Measurements from ENCODE around the gene SF3B3.

The SF3B3 gene

GRCh38 chr16:70556063-70556462 is 32.4 kb downstream of the SF3B3 start:
- H3K27ac ChIP-seq: no peak overlapping the region
- peaks cover 100% of the 10 kb centered on the region for H4K20me1 ChIP-seq
- H3K4me1 ChIP-seq: peaks cover 8% of the 10 kb centered on the region; the same call in 1 of the 2 replicates
- H3K4me3 ChIP-seq: no peak overlapping the region
- H3K27me3 ChIP-seq: no peaks in the 10 kb centered on the region
- no peak overlapping the region for H3K9ac ChIP-seq
- peaks cover 100% of the 10 kb centered on the region for H3K36me3 ChIP-seq
- TF ChIP-seq Cebpa-rat (IDR thresholded peaks at IDR 0.05): no peak
- H3K9me3 ChIP-seq: no peaks in the 10 kb centered on the region
- no peak overlapping the region for H3K4me2 ChIP-seq

DNA sequence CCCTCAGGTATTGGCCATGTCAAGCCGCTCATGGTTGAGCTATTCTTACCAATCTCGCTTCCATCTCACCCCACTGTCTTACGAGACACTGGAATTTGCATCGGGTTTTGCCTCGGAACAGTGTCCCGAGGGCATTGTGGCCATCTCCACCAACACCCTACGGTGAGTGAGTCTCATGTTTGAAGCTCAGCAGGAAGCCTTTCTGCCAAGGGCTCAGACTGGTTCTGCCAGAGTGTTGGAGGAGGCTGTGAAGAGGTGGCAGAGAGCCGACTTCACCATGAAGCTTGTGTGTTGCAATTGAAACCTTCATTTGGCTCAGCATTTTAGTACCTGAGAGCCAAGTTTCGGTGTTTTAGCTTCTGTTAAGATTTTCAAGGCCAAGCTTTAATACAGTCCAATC is 38.0 kb downstream of the SF3B3 start:
- Histone ChIP-seq H3K4me3 (no peak overlapping the region), H3K4me1 (peaks cover 13% of the 10 kb centered on the region; the same call in 1 of the 2 replicates), H3K4me2 (no peak overlapping the region), H3K9ac (no peak overlapping the region), H3K27me3 (no peaks in the 10 kb centered on the region), H4K20me1 (peaks cover 100% of the 10 kb centered on the region), H3K27ac (no peak overlapping the region), H3K36me3 (peaks cover 100% of the 10 kb centered on the region), H3K9me3 (no peaks in the 10 kb centered on the region)
- TF ChIP-seq Cebpa-rat (IDR thresholded peaks at IDR 0.05): no peak

GRCh38 chr16:70563636-70564035 is 40.0 kb downstream of the SF3B3 start:
- Histone ChIP-seq H3K27ac (no peak overlapping the region), H3K27me3 (no peaks in the 10 kb centered on the region), H3K9me3 (no peaks in the 10 kb centered on the region), H4K20me1 (peaks cover 100% of the 10 kb centered on the region), H3K4me3 (no peak overlapping the region), H3K4me2 (no peak overlapping the region), H3K9ac (no peak overlapping the region), H3K4me1 (peaks cover 13% of the 10 kb centered on the region; the same call in 1 of the 2 replicates), H3K36me3 (peaks cover 100% of the 10 kb centered on the region)
- TF ChIP-seq Cebpa-rat (IDR thresholded peaks at IDR 0.05): no peak

DNA sequence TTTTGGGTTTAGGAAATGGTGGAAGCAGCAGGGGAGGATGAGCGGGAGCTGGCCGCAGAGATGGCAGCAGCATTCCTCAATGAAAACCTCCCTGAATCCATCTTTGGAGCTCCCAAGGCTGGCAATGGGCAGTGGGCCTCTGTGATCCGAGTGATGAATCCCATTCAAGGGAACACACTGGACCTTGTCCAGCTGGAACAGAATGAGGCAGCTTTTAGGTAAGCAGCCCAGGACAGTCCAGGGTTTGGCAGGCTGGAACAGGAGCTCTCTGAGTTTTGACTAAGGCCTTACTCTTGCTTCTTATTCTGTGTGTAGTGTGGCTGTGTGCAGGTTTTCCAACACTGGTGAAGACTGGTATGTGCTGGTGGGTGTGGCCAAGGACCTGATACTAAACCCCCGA is 41.4 kb downstream of the SF3B3 start:
- Histone ChIP-seq H3K27me3 (no peaks in the 10 kb centered on the region), H3K27ac (no peak overlapping the region), H3K4me1 (peaks cover 13% of the 10 kb centered on the region; the same call in 1 of the 2 replicates), H3K9ac (no peak overlapping the region), H4K20me1 (peaks cover 100% of the 10 kb centered on the region), H3K4me3 (no peak overlapping the region), H3K4me2 (no peak overlapping the region), H3K36me3 (peaks cover 100% of the 10 kb centered on the region), H3K9me3 (no peaks in the 10 kb centered on the region)
- no peak for TF ChIP-seq Cebpa-rat (IDR thresholded peaks at IDR 0.05)

GRCh38 chr16:70568601-70569237 is 45.1 kb downstream of the SF3B3 start:
- H3K36me3 ChIP-seq: peaks cover 100% of the 10 kb centered on the region
- no peak overlapping the region for H3K9ac ChIP-seq
- H3K27ac ChIP-seq: no peak overlapping the region
- no peak for TF ChIP-seq Cebpa-rat (IDR thresholded peaks at IDR 0.05)
- no peak overlapping the region for H3K4me2 ChIP-seq
- no peaks in the 10 kb centered on the region for H3K4me1 ChIP-seq
- H3K4me3 ChIP-seq: no peak overlapping the region
- no peaks in the 10 kb centered on the region for H3K27me3 ChIP-seq
- H3K9me3 ChIP-seq: no peaks in the 10 kb centered on the region
- H4K20me1 ChIP-seq: peaks cover 100% of the 10 kb centered on the region

DNA sequence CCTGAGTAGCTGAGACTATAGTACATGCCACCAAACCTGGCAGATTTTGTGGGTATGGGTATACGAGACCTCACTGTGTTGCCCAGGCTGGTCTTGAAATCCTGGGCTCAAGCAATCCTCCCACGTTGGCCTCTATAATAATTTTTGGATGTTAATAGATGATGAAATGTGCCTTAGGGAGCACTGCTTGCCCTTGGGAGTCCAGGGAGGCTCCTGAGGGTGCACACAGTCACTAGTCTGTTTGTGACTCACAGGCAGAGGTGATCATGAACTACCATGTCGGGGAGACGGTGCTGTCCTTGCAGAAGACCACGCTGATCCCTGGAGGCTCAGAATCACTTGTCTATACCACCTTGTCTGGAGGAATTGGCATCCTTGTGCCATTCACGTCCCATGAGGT is 46.1 kb downstream of the SF3B3 start:
- no peak overlapping the region for H3K27ac ChIP-seq
- H3K9ac ChIP-seq: no peak overlapping the region
- TF ChIP-seq Cebpa-rat (IDR thresholded peaks at IDR 0.05): no peak
- no peak overlapping the region for H3K4me2 ChIP-seq
- no peak overlapping the region for H3K4me3 ChIP-seq
- no peaks in the 10 kb centered on the region for H3K4me1 ChIP-seq
- no peaks in the 10 kb centered on the region for H3K27me3 ChIP-seq
- H3K9me3 ChIP-seq: no peaks in the 10 kb centered on the region
- peaks cover 100% of the 10 kb centered on the region for H4K20me1 ChIP-seq
- peaks cover 100% of the 10 kb centered on the region for H3K36me3 ChIP-seq

DNA sequence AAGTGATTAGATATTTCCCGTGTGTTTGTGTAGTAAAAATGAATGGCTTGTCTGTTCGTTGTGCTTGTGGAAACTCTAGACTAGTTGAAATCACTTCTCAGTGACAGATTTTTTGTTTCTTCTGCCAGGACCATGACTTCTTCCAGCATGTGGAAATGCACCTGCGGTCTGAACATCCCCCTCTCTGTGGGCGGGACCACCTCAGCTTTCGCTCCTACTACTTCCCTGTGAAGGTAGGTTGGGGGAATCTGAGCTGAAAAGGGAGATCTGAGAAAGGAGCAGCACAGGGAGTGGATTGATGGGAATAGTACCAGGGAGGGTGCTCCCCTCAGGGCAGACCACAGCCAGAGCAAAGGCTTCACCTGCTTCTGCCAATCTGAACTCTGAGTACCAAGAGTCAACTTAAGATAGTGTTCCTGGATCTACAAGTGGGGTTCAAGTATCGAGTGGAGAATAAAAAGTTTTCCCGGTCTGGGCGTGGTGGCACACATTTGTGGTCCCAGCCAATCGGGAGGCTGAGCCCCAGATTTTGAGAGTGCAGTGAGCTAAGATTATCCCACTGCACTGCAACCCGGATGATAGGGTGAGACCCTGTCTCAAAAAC is 47.5 kb downstream of the SF3B3 start:
- Histone ChIP-seq H3K4me2 (no peak overlapping the region), H3K27ac (no peak overlapping the region), H3K36me3 (peaks cover 96% of the 10 kb centered on the region), H3K4me1 (no peaks in the 10 kb centered on the region), H3K9ac (no peak overlapping the region), H4K20me1 (peaks cover 100% of the 10 kb centered on the region), H3K4me3 (no peak overlapping the region), H3K9me3 (no peaks in the 10 kb centered on the region), H3K27me3 (no peaks in the 10 kb centered on the region)
- no peak for TF ChIP-seq Cebpa-rat (IDR thresholded peaks at IDR 0.05)

- no peaks in the 10 kb centered on the region for H3K27me3 ChIP-seq
- no peaks in the 10 kb centered on the region for H3K9me3 ChIP-seq
- TF ChIP-seq Cebpa-rat (IDR thresholded peaks at IDR 0.05): no peak
- H3K4me2 ChIP-seq: no peak overlapping the region
- H3K9ac ChIP-seq: no peak overlapping the region
- H3K36me3 ChIP-seq: peaks cover 91% of the 10 kb centered on the region
- no peak overlapping the region for H3K4me3 ChIP-seq
- no peak overlapping the region for H3K27ac ChIP-seq
- H4K20me1 ChIP-seq: peaks cover 97% of the 10 kb centered on the region
- no peaks in the 10 kb centered on the region for H3K4me1 ChIP-seq
Observed at GRCh38 chr16:70571623-70572022, 48.0 kb downstream of the SF3B3 start.

DNA sequence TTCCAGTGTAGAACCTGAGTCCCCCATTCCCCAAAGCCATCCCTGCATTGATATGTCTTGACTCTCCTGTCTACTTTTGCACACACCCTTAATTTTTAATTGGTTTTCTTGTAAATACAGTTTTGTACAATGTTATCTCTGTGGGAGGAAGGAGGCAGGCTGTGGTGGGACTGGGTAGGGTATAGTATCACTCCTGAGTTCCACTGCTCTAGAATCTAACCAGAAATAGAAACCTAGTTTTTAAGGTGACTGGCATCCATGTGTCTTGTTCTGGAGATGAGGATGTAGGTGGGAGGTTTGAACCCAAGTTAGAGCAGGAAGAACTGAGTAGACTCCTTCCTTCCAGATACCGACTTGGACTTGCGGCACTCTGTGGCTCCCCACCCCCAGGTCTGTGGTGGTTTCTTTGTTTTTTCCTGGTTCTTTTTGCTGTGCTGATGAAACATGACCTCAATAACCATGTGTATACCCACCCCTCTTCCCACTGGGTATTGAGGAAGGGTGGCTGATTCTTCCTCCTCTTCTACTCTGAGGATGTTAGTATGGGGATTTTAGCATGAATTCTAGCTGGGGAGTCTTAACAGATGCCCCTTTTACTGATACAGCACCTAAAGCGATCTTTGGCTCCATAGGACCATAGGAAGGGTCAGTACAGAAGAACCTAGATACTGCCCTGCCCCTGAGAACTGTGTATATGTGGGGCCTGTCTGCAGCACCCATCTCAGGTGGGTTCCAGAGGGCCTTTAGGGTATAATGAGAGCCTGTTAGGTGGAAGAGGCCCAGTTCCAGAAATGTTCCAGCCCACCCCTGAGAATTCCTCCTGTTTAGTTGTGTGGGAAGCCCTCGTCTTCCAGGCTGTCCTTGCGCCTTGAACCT is 48.7 kb downstream of the SF3B3 start:
- H4K20me1 ChIP-seq: peaks cover 97% of the 10 kb centered on the region
- no peak for TF ChIP-seq Cebpa-rat (IDR thresholded peaks at IDR 0.05)
- H3K36me3 ChIP-seq: peaks cover 84% of the 10 kb centered on the region
- no peaks in the 10 kb centered on the region for H3K9me3 ChIP-seq
- no peaks in the 10 kb centered on the region for H3K27me3 ChIP-seq
- H3K27ac ChIP-seq: no peak overlapping the region
- H3K4me2 ChIP-seq: no peak overlapping the region
- H3K4me1 ChIP-seq: no peaks in the 10 kb centered on the region
- H3K4me3 ChIP-seq: no peak overlapping the region
- H3K9ac ChIP-seq: no peak overlapping the region

GRCh38 chr16:70572926-70573270 is 49.3 kb downstream of the SF3B3 start:
- H3K9me3 ChIP-seq: no peaks in the 10 kb centered on the region
- peaks cover 93% of the 10 kb centered on the region for H4K20me1 ChIP-seq
- peaks cover 78% of the 10 kb centered on the region for H3K36me3 ChIP-seq
- no peak for TF ChIP-seq Cebpa-rat (IDR thresholded peaks at IDR 0.05)
- H3K4me3 ChIP-seq: no peak overlapping the region
- H3K27me3 ChIP-seq: no peaks in the 10 kb centered on the region
- no peaks in the 10 kb centered on the region for H3K4me1 ChIP-seq
- H3K27ac ChIP-seq: no peak overlapping the region
- no peak overlapping the region for H3K4me2 ChIP-seq
- H3K9ac ChIP-seq: no peak overlapping the region
